Ishikawa (cell line): ENCODE measurements around the gene MIB2.

Experiments
- CREB1 ChIP-seq: IDR thresholded peaks from 2 replicates; pipeline ENCODE4 v1.6.1; 2012; ENCODE audit warnings: low read depth
- EGR1 ChIP-seq: IDR thresholded peaks from 2 replicates; pipeline ENCODE4 v1.6.1; 2012
- EP300 ChIP-seq: IDR thresholded peaks from 2 replicates; pipeline ENCODE4 v1.6.1; 2012; ENCODE audit warnings: borderline replicate concordance
- MAX ChIP-seq: IDR thresholded peaks from 2 replicates; pipeline ENCODE4 v1.6.1; 2012
- NFIC ChIP-seq: IDR thresholded peaks from 2 replicates; pipeline ENCODE4 v1.6.1; 2012
- RAD21 ChIP-seq: IDR thresholded peaks from 2 replicates; pipeline ENCODE4 v1.6.1; 2012; ENCODE audit warnings: low read depth
- TAF1 ChIP-seq: IDR thresholded peaks from 2 replicates; pipeline ENCODE4 v1.6.1; 2012; ENCODE audit warnings: low read depth, mild to moderate bottlenecking
- TF ChIP-seq, protein P1 (sequence below): IDR thresholded peaks from 2 replicates; pipeline ENCODE4 v1.6.1; 2012; ENCODE audit warnings: low read depth, mild to moderate bottlenecking

DNA sequence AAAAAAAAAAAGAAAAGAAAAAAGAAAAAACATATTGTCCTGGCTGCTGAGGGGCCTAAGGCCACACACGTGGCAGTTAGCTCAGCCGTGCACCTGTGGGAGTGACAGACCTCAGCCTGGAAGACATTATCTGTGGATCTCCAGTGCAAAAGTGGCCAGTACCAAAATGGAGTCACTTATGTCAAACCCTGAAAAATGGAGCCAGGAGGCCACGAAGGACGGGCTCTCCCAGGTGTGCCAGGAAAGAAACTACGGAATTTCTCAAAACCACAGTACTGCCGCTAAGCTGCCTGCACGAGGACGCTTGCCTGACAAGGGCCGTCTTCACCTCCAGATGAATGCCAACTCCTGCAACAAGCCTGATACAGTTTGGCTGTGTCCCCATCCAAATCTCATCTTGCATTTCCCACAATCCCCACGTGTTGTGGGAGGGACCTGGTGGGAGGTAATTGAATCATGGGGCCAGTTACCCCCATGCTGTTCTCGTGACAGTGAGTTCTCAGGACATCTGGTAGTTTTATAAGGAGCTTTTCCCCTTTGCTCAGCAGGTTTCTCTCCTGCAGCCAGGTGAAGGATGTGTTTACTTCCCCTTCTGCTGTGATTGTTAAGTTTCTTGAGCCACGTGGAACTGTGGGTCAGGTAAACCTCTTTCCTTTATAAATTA is 5.3 kb upstream of the MIB2 start:
- TF ChIP-seq EP300 (no peak), MAX (no peak), RAD21 (no peak), EGR1 (no peak), TAF1 (no peak), NFIC (no peak), CREB1 (no peak)
- TF ChIP-seq, protein P1, sequence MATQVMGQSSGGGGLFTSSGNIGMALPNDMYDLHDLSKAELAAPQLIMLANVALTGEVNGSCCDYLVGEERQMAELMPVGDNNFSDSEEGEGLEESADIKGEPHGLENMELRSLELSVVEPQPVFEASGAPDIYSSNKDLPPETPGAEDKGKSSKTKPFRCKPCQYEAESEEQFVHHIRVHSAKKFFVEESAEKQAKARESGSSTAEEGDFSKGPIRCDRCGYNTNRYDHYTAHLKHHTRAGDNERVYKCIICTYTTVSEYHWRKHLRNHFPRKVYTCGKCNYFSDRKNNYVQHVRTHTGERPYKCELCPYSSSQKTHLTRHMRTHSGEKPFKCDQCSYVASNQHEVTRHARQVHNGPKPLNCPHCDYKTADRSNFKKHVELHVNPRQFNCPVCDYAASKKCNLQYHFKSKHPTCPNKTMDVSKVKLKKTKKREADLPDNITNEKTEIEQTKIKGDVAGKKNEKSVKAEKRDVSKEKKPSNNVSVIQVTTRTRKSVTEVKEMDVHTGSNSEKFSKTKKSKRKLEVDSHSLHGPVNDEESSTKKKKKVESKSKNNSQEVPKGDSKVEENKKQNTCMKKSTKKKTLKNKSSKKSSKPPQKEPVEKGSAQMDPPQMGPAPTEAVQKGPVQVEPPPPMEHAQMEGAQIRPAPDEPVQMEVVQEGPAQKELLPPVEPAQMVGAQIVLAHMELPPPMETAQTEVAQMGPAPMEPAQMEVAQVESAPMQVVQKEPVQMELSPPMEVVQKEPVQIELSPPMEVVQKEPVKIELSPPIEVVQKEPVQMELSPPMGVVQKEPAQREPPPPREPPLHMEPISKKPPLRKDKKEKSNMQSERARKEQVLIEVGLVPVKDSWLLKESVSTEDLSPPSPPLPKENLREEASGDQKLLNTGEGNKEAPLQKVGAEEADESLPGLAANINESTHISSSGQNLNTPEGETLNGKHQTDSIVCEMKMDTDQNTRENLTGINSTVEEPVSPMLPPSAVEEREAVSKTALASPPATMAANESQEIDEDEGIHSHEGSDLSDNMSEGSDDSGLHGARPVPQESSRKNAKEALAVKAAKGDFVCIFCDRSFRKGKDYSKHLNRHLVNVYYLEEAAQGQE, result no peak
